IMR-90 (cell line): ENCODE results near the gene SMC1A. TPM values are rescaled to one million over a fixed set of nuclear protein-coding genes. Genes with fewer than 3 reads are reported as not detected.

Experiments used
- ATAC-seq: fragments of 200-7000 bp; cut with Tn5 transposase; 2 replicates; pipeline ENCODE4 v1.9.1; 2020; ENCODE audit warnings: low read depth, mild to moderate bottlenecking, moderate library complexity
- BruUV-seq: library from RNA; stranded (reverse); fragments of 400-500 nt; replicated peaks from 2 replicates; lab custom pipeline; 2021; lab: Mats Ljungman, UMichigan
- CTCF ChIA-PET: fragments of 300-600 bp; formaldehyde crosslinking; extraction: SDS; loops from one replicate; lab custom pipeline; 2021; ENCODE audit warnings: antibody characterized with exemption; lab: Yijun Ruan, JAX
- POLR2A ChIA-PET: fragments of 300-600 bp; sonication (Branson Sonifier 250); formaldehyde crosslinking; loops from one replicate; lab custom pipeline; 2022; ENCODE audit warnings: antibody characterized with exemption; ENCODE audit not compliant: unreplicated experiment; lab: Charles Lee
- DNase-seq: peaks from one replicate; pipeline ENCODE4 v3.0.0; 2013
- H2AFZ ChIP-seq: replicated peaks from 2 replicates; pipeline ENCODE3; 2013; ENCODE audit warnings: low read length, mild to moderate bottlenecking; ENCODE audit not compliant: poor library complexity
- H2AK5ac ChIP-seq: 2 replicates; pipeline ENCODE4 v1.6.1; 2013; ENCODE audit warnings: low read depth, low read length, inconsistent platforms
- H2AK9ac ChIP-seq: replicated peaks from 2 replicates; pipeline ENCODE3; 2013; ENCODE audit warnings: mild to moderate bottlenecking, low read depth, low read length, moderate library complexity; ENCODE audit not compliant: poor library complexity
- H2BK120ac ChIP-seq: 2 replicates; pipeline ENCODE4 v1.6.1; 2013; ENCODE audit warnings: low read depth, low read length, inconsistent platforms
- H2BK15ac ChIP-seq: 3 replicates; pipeline ENCODE4 v1.6.1; 2013; ENCODE audit warnings: low read depth, low read length, inconsistent platforms
- H2BK20ac ChIP-seq: 2 replicates; pipeline ENCODE4 v1.6.1; 2013; ENCODE audit warnings: low read depth, mild to moderate bottlenecking, inconsistent platforms, low read length, moderate library complexity
- H2BK5ac ChIP-seq: 2 replicates; pipeline ENCODE4 v1.6.1; 2013; ENCODE audit warnings: mild to moderate bottlenecking, low read depth, low read length, inconsistent platforms; ENCODE audit not compliant: poor library complexity, severe bottlenecking
- H3K14ac ChIP-seq: replicated peaks from 2 replicates; pipeline ENCODE4 v1.6.1; 2013; ENCODE audit warnings: low read depth, low read length, inconsistent platforms
- H3K18ac ChIP-seq: 2 replicates; pipeline ENCODE4 v1.6.1; 2013; ENCODE audit warnings: low read depth, low read length, control low read depth
- H3K23ac ChIP-seq: 2 replicates; pipeline ENCODE4 v1.6.1; 2013; ENCODE audit warnings: low read depth, low read length, inconsistent platforms
- H3K27ac ChIP-seq: 2 replicates; pipeline ENCODE4 v1.5.1; 2013; ENCODE audit warnings: mild to moderate bottlenecking, control low read depth, low read length; ENCODE audit not compliant: insufficient read depth
- H3K27me3 ChIP-seq: 2 replicates; pipeline ENCODE4 v1.6.1; 2013; ENCODE audit warnings: low read length; ENCODE audit not compliant: control insufficient read depth, insufficient read depth
- H3K36me3 ChIP-seq: 2 replicates; pipeline ENCODE4 v1.6.1; 2013; ENCODE audit warnings: low read length, mixed read lengths; ENCODE audit not compliant: control insufficient read depth, insufficient read depth
- H3K4ac ChIP-seq: 2 replicates; pipeline ENCODE4 v1.6.1; 2013; ENCODE audit warnings: low read depth, low read length, inconsistent platforms
- H3K4me1 ChIP-seq: 2 replicates; pipeline ENCODE4 v1.6.1; 2013; ENCODE audit warnings: low read length, mixed read lengths; ENCODE audit not compliant: control insufficient read depth, insufficient read depth
- H3K4me2 ChIP-seq: 2 replicates; pipeline ENCODE4 v1.6.1; 2013; ENCODE audit warnings: low read depth, mild to moderate bottlenecking, control low read depth, low read length, moderate library complexity
- H3K4me3 ChIP-seq: 2 replicates; pipeline ENCODE4 v1.5.1; 2013; ENCODE audit warnings: low read depth, mild to moderate bottlenecking, control low read depth, low read length, moderate library complexity; ENCODE audit not compliant: insufficient read depth
- H3K56ac ChIP-seq: 2 replicates; pipeline ENCODE4 v1.6.1; 2013; ENCODE audit warnings: low read length, inconsistent platforms; ENCODE audit not compliant: insufficient read depth; ENCODE audit errors: extremely low read depth
- H3K79me1 ChIP-seq, 2 experiments: 2 replicates each; pipeline ENCODE4 v1.6.1; 2013; ENCODE audit warnings: low read length in 2 of 2, inconsistent platforms in 1 of 2, low read depth in 1 of 2
- H3K9ac ChIP-seq: 2 replicates; pipeline ENCODE4 v1.6.1; 2013; ENCODE audit warnings: low read depth, low read length, control low read depth
- H3K9me1 ChIP-seq: 2 replicates; pipeline ENCODE4 v1.6.1; 2013; ENCODE audit warnings: low read length, inconsistent platforms; ENCODE audit not compliant: insufficient read depth
- H3K9me3 ChIP-seq: 2 replicates; pipeline ENCODE4 v1.6.1; 2013; ENCODE audit warnings: low read length; ENCODE audit not compliant: control insufficient read depth, insufficient read depth
- H4K20me1 ChIP-seq: 2 replicates; pipeline ENCODE4 v1.6.1; 2013; ENCODE audit warnings: low read length, inconsistent platforms; ENCODE audit not compliant: insufficient read depth
- H4K5ac ChIP-seq: 2 replicates; pipeline ENCODE4 v1.6.1; 2013; ENCODE audit warnings: mild to moderate bottlenecking, low read depth, low read length, control low read depth
- H4K8ac ChIP-seq, 2 experiments: 2 replicates each; pipeline ENCODE4 v1.6.1; 2013; ENCODE audit warnings: low read depth in 2 of 2, low read length in 2 of 2, control low read depth in 1 of 2, inconsistent platforms in 1 of 2
- H4K91ac ChIP-seq: 2 replicates; pipeline ENCODE4 v1.6.1; 2013; ENCODE audit warnings: low read depth, low read length, inconsistent platforms; ENCODE audit not compliant: insufficient read depth
- BHLHE40 ChIP-seq: fragments of 150-350 bp; IDR thresholded peaks from 2 replicates; pipeline ENCODE4 v1.6.1; 2016; ENCODE audit warnings: mild to moderate bottlenecking, low read depth, low read length
- CEBPB ChIP-seq: IDR thresholded peaks from 2 replicates; pipeline ENCODE4 v1.6.1; 2012; ENCODE audit warnings: low read depth, low read length, improper control_type of control experiment
- CHD1 ChIP-seq: IDR thresholded peaks from 2 replicates; pipeline ENCODE4 v1.6.1; 2012; ENCODE audit warnings: low read depth, low read length, improper control_type of control experiment
- FOS ChIP-seq: fragments of 150-350 bp; IDR thresholded peaks from 2 replicates; pipeline ENCODE4 v1.6.1; 2016; ENCODE audit warnings: low read depth, low read length
- MAFK ChIP-seq: IDR thresholded peaks from 2 replicates; pipeline ENCODE4 v1.6.1; 2012; ENCODE audit warnings: low read depth, low read length, improper control_type of control experiment
- MAZ ChIP-seq: IDR thresholded peaks from 2 replicates; pipeline ENCODE4 v1.6.1; 2012; ENCODE audit warnings: low read depth, mild to moderate bottlenecking, low read length, improper control_type of control experiment, moderate library complexity, borderline replicate concordance
- MXI1 ChIP-seq: IDR thresholded peaks from 2 replicates; pipeline ENCODE4 v1.6.1; 2012; ENCODE audit warnings: low read depth, mild to moderate bottlenecking, low read length, moderate library complexity, borderline replicate concordance
- NFE2L2 ChIP-seq: fragments of 150-350 bp; IDR thresholded peaks from 2 replicates; pipeline ENCODE4 v1.6.1; 2016; ENCODE audit warnings: low read depth, mild to moderate bottlenecking, low read length
- POLR2A ChIP-seq: IDR thresholded peaks from 2 replicates; pipeline ENCODE4 v1.6.1; 2012; ENCODE audit warnings: mild to moderate bottlenecking, low read depth, low read length
- RAD21 ChIP-seq: IDR thresholded peaks from 2 replicates; pipeline ENCODE4 v1.6.1; 2012; ENCODE audit warnings: low read length, improper control_type of control experiment
- RCOR1 ChIP-seq: IDR thresholded peaks from 2 replicates; pipeline ENCODE4 v1.6.1; 2012; ENCODE audit warnings: mild to moderate bottlenecking, low read length, improper control_type of control experiment; ENCODE audit not compliant: insufficient replicate concordance
- RFX5 ChIP-seq: IDR thresholded peaks from 2 replicates; pipeline ENCODE4 v1.8.0; 2012; ENCODE audit warnings: low read depth, mild to moderate bottlenecking, low read length, moderate library complexity
- SMC3 ChIP-seq: fragments of 150-350 bp; IDR thresholded peaks from 2 replicates; pipeline ENCODE4 v1.6.1; 2016; ENCODE audit warnings: low read depth, mild to moderate bottlenecking, antibody characterized with exemption, low read length, moderate library complexity
- WGBS, 2 experiments: methylation state at CpG; one replicate each; pipeline versions ENCODE4 v1.1.5 to v1.1.7; 2013; ENCODE audit warnings: missing lambda C conversion rate in 2 of 2; ENCODE audit not compliant: insufficient read length in 1 of 2; ENCODE audit errors: extremely low coverage in 2 of 2; 5-methylcytosine and 5-hydroxymethylcytosine counted together
- dilution Hi-C: fragments of 300-500 bp; cut with HindIII; formaldehyde crosslinking; loops from one replicate; pipeline ENCODE4 v1.14.3; 2018; ENCODE audit warnings: low sequenced_read_pairs; ENCODE audit not compliant: unreplicated experiment
- in situ Hi-C: fragments of 300-500 bp; cut with MboI; formaldehyde crosslinking; loops from 3 replicates; pipeline ENCODE4 v1.14.3; 2019; ENCODE audit warnings: low sequenced_read_pairs, inconsistent platforms, mixed read lengths
- intact Hi-C: fragments of 100-400 bp; cut with micrococcal nuclease; formaldehyde crosslinking; loops from 2 replicates; pipeline ENCODE4 v1.10.0; 2022
- polyA plus RNA-seq, 3 experiments: library from polyadenylated mRNA; depleted of rRNA; stranded (reverse); fragments of >200 nt; gene quantifications; 2 replicates each; pipeline ENCODE4 v1.2.3, GENCODE V29; 2012; ENCODE audit warnings: low replicate concordance in 1 of 3
- total RNA-seq: library from RNA; depleted of rRNA; stranded (reverse); fragments of >200 nt; gene quantifications from 2 replicates; pipeline ENCODE4 v1.2.3, GENCODE V29; 2012
- TF ChIP-seq, protein P1 (sequence below): fragments of 150-350 bp; IDR thresholded peaks from 2 replicates; pipeline ENCODE4 v1.6.1; 2017; ENCODE audit warnings: mild to moderate bottlenecking, antibody characterized with exemption, low read length, low read depth
- TF ChIP-seq, protein P2 (sequence below): fragments of 150-350 bp; IDR thresholded peaks from 2 replicates; pipeline ENCODE4 v1.6.1; 2016; ENCODE audit warnings: low read depth, mild to moderate bottlenecking, low read length, moderate library complexity, borderline replicate concordance
- TF ChIP-seq, protein P3 (sequence below): conservative IDR thresholded peaks from 2 replicates; pipeline ENCODE4 v1.5.1; 2012; ENCODE audit warnings: mild to moderate bottlenecking, low read depth, low read length, improper control_type of control experiment

Gene SMC1A
- total and polyA plus RNA-seq, 2 of the 4 experiments (the other 2 are of a cell fraction): 35.8 to 41.0 TPM

DNA sequence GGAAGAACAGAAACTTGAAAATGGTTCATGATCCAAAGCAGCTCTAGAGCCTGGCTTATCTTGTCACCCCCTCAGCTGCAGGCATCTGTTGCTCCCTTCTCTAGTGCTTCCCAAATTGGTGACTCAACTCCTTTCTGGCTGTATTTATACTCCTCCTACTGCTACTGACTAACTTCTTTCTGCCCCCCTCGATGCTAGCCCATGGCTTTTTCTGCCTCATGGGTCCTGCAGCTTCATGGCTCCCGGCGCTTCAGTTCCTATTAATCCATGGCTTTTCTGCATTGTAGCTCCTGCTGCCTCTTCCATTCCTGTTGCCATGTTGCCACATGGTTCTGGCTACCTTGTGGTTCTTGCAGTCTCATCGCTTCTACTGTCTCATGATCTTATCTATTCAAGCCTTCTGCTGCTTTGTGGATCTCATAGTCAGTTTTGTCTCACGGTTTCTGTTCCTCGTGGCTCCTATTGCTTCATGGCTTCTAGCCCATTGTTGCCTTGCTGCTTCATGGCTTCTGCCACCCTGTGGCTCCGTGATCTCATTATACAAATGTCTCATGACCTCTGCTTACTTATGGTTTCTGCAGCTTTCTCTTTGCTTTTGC, 48.1 kb downstream of the SMC1A start:
- in situ Hi-C loops: no loop called here
- DNase-seq: peak; percentile 51
- H3K4me3 ChIP-seq: no peak overlapping the region
- 0 out of 2 replicates have a peak, but pooled peaks cover 2% of the 10 kb centered on the region for H3K9me3 ChIP-seq
- no peak overlapping the region for H2BK20ac ChIP-seq
- H3K23ac ChIP-seq: no peak overlapping the region
- H2BK5ac ChIP-seq: no peak overlapping the region
- intact Hi-C loops: no loop called here
- no TSS peak for BruUV-seq
- no peak overlapping the region for H3K14ac ChIP-seq
- ChIA-PET CTCF (no interaction called here), POLR2A (no interaction called here)
- peaks cover 5% of the 10 kb centered on the region; the same call in 1 of the 2 replicates for H3K27me3 ChIP-seq
- no peak overlapping the region for H2AK9ac ChIP-seq
- H3K36me3 ChIP-seq: peaks cover 12% of the 10 kb centered on the region
- H4K5ac ChIP-seq: no peak overlapping the region
- H2AFZ ChIP-seq: no peak overlapping the region
- H3K9ac ChIP-seq: no peak overlapping the region
- peaks cover 2% of the 10 kb centered on the region; the same call in 1 of the 2 replicates for H3K4me1 ChIP-seq
- no peaks in the 10 kb centered on the region for H3K9me1 ChIP-seq
- H2BK120ac ChIP-seq: no peak overlapping the region
- no peak overlapping the region for H4K8ac ChIP-seq
- dilution Hi-C loops: no loop called here
- no peaks in the 10 kb centered on the region for H4K20me1 ChIP-seq
- 92% methylated on average over 5 of the region's 7 CpGs; no CpG with 5 or more reads in 1 of the 2 experiments for WGBS, 2 experiments
- ATAC-seq: peak; percentile 84
- H3K56ac ChIP-seq: no peak overlapping the region
- H4K91ac ChIP-seq: no peak overlapping the region
- no peak overlapping the region for H2AK5ac ChIP-seq
- H3K4me2 ChIP-seq: no peak overlapping the region
- H3K27ac ChIP-seq: no peak overlapping the region
- no peak overlapping the region for H2BK15ac ChIP-seq
- H3K79me1 ChIP-seq: no peaks in the 10 kb centered on the region
- no peak overlapping the region for H3K4ac ChIP-seq
- no peak for TF ChIP-seq RFX5
- TF ChIP-seq FOS: no peak
- TF ChIP-seq POLR2A: no peak
- no peak for TF ChIP-seq MAFK
- TF ChIP-seq CHD1: no peak
- no peak for TF ChIP-seq MAZ
- no peak for TF ChIP-seq RAD21
- TF ChIP-seq MXI1: no peak
- no peak for TF ChIP-seq RCOR1
- no peak for TF ChIP-seq SMC3
- TF ChIP-seq CEBPB: no peak
- TF ChIP-seq, protein P1, sequence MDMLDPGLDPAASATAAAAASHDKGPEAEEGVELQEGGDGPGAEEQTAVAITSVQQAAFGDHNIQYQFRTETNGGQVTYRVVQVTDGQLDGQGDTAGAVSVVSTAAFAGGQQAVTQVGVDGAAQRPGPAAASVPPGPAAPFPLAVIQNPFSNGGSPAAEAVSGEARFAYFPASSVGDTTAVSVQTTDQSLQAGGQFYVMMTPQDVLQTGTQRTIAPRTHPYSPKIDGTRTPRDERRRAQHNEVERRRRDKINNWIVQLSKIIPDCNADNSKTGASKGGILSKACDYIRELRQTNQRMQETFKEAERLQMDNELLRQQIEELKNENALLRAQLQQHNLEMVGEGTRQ: no peak
- TF ChIP-seq BHLHE40: no peak
- no peak for TF ChIP-seq NFE2L2
- TF ChIP-seq, protein P2, sequence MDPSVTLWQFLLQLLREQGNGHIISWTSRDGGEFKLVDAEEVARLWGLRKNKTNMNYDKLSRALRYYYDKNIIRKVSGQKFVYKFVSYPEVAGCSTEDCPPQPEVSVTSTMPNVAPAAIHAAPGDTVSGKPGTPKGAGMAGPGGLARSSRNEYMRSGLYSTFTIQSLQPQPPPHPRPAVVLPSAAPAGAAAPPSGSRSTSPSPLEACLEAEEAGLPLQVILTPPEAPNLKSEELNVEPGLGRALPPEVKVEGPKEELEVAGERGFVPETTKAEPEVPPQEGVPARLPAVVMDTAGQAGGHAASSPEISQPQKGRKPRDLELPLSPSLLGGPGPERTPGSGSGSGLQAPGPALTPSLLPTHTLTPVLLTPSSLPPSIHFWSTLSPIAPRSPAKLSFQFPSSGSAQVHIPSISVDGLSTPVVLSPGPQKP: no peak
- TF ChIP-seq, protein P3, sequence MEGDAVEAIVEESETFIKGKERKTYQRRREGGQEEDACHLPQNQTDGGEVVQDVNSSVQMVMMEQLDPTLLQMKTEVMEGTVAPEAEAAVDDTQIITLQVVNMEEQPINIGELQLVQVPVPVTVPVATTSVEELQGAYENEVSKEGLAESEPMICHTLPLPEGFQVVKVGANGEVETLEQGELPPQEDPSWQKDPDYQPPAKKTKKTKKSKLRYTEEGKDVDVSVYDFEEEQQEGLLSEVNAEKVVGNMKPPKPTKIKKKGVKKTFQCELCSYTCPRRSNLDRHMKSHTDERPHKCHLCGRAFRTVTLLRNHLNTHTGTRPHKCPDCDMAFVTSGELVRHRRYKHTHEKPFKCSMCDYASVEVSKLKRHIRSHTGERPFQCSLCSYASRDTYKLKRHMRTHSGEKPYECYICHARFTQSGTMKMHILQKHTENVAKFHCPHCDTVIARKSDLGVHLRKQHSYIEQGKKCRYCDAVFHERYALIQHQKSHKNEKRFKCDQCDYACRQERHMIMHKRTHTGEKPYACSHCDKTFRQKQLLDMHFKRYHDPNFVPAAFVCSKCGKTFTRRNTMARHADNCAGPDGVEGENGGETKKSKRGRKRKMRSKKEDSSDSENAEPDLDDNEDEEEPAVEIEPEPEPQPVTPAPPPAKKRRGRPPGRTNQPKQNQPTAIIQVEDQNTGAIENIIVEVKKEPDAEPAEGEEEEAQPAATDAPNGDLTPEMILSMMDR: no peak
- H3K18ac ChIP-seq: no peak overlapping the region
